ENCODE measurements around the gene ADCY9.
"Not testable (repeated sequence)": the region's sequence is repeated elsewhere in the genome, so short reads cannot be mapped to it uniquely, and the experiment has no call there.

The ADCY9 gene

DNA sequence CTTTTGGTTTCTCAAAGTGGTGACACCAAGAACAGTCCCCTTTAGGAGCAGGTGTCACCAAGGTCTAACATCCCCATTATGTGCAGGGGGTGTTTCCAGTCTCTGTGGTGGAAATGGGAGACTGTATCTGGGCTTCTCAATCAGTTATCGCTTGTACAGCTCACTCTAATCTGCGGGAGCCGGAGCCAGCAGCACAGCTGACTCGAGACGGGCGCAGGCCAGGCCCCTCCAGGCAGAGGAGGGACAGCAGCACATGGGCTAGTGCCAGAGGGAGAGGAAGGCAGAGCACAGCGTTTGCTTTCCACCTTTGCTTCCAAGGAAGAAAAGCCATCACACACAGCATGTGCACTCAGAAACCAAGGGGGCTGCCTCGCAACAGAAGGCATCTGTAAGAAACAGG is 144.5 kb downstream of the ADCY9 start:
- peak; percentile 44 for DNase-seq (ENCODE audit: low read depth)

DNA sequence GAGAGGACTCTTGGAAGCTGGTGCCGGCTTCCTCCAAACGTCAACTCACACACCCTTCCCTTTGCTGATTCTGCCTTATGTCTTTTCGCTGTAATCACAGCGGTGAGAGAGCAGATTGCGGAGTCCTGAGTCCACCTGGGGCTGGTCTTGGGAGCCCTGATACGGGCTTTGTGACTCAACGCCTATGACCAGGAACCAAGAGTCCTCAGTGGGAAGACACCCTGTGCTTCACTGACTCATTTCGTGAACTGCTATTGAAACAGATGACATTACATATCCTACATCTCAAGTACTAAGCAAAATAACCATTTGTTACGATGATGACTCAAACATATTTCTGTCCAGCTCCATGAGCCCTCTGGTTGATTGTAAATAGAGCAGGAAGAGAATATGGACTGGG is 145.0 kb downstream of the ADCY9 start:
- peak; percentile 93 for DNase-seq (ENCODE audit: low read depth)

DNA sequence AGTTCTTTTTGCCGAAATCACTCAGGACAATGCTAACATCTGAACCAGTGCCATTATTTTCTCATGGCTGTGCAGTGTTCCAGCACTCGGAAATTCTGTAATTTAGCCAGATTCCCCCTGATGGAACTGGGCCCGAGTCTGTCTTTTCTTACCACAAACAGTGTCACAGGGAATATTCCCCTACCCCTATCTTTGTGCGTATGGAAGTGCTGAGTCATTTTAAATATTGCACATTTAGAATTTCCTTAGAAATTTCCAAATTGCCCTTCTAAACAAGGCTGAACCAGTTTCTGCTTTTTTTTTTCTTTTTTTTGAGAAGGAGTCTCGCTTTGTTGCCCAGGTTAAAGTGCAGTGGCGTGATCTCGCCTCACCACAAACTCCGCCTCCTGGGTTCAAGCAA is 147.7 kb downstream of the ADCY9 start:
- DNase-seq (ENCODE audit: low read depth): no peak

DNA sequence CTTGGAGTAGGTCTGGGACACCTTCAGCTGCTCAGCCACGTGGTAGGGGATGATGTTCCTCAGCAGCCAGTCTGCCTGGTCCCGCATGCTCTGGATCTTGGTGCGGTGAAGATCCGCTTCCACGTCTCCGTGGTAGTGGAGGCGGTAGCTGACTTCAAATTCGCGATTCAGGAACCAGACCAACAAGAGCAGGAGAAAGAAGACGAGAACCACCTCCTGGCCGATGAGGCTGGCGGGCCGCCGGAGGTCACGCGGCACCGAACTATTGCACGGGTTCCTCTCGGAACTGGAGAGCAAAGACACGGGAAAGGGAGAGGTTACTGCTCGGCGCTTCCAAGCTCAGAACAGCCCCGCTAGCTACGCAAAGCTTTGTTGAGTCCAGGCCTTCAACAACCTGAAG is 149.6 kb downstream of the ADCY9 start:
- no peak for DNase-seq (ENCODE audit: low read depth)

DNA sequence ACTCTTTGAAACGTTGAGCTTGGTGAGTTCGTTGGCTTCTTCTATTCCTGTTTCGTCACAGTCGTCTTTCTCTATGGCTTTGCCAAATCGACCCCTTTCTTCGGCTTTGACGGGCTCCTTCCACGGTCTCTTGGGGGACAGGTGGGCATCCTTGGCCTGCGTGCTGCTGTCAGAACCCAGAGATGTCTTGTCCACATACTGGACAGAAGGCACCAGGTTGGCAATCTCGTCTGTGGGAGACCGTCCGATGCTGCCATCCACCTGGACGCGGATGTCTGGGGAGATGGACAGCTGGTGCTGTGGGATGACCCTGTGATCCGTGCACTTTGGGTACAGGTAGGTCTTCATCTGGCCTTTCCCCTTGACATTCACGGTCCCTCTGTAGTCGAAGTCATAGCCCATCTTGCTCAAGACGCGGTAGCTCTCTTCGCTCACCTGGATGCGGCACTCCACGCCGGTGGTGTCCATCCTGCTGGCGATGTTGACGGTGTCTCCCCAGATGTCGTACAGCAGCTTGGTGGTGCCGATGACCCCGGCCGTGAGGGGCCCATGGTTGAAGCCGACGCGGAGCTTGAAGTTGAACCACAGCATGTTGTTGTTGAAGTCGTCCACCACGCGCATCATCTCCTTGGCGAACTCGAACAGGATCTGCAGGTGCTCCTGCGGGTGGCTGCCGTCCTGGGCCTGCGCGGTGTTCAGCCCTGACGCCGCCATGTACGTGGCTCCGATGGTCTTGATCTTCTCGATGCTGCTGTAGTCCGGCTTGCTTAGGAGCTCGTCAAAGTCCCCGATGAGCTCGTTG is 150.3 kb downstream of the ADCY9 start:
- DNase-seq (ENCODE audit: low read depth): no peak

DNA sequence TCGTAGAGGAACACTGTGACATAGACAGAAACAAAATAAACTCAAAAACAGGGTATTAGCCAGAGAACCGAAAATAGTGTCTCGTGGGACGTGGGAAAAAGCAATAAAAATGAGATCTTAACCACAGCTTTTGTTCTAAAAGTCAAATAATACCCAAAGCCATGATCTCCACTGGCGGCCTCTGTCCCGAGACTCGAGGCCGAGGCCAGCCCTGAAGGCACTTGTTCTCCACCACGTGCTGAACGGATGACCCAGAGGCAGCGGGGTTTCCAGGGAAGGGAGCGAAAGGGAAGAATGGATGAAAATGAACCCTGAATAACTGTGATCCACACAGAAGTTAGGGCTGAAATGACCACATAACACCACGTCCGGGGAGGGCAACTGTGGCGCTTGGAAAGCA is 150.9 kb downstream of the ADCY9 start:
- DNase-seq (ENCODE audit: low read depth): no peak

DNA sequence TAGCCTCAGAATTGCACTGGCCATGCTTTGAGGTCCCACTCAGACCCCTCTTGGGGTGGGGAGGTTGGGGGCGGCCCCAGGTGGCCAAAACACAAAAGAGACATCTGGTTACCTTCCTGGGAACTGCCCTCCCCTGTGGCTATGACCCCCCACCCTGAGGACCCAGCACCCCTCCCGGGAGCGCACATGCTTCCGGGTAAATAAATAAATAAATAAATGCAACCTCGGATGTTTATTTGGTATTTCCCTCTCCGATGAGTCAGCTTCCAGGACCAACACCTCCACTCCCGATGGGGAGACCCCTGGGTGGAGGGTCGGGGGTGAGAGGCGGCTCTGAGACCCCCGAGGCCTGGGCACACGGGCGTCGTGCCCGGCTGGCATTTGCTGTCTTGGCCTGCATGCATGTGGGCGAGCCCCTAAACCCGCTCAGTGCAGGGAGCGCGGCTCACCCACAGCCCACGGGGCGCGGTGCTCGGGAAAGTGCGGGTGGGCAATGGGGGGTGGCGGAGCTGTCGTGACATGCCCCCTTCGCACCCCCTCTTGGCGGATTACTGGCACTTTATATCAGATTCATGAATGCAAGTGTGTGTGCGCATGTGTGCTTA is 151.5 kb downstream of the ADCY9 start:
- no peak for DNase-seq (ENCODE audit: low read depth)

DNA sequence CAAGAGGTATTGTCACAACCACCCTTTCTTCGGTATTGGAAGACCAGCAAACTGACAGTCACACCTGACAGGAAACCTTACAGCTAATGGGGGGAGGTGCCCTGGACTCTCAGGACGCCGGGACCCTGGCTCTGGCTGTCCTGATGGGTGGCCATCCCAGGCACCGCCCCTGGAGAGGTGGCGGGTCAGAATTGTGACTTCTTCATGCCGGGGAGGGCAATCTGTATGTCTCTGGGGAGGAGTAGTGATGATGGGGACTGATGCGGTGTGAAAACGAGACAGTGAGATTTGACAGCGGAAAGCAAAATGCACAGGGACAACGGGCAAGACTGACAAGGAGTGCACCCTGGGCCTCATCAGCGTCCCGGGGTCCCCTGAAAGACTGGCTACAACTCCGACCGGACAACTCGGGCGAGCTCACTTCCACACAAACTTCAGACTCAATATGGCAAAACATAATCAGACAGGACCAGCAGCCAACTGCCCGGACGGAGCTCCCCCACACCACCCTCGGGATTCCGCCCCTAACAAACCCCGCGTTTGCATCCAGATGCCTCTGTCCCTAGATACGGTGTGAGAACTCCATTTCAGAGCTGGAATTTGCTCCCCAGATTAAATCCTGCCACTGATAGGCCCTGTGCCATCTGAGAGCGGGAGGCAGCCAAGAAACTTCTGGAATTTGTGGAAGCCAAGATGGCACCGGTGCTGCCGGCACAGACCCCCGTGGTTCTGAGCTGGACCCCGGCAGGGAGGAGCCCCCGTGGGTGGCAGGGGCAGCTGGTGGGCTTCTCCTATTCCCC is 152.2 kb downstream of the ADCY9 start:
- DNase-seq (ENCODE audit: low read depth): no peak

DNA sequence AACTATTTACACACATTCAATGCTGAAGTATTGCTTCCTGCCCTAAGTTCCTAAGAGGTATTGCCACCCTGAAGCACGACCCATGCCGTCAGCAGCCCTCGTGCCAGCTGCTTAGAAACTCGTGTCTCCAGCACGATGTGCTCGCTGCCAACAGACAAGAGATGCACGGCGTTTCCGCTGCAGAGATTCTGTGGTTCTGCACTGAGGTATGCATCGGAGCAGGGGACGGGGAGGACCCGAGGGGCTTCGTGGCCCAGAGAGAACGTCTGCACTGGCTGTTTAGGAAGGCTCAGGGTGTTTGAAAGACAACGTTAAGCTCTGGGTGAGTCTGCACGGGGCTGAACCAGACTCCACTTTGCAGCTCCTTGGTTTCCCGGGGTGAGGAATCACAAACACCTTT is 153.0 kb downstream of the ADCY9 start:
- DNase-seq (ENCODE audit: low read depth): no peak

DNA sequence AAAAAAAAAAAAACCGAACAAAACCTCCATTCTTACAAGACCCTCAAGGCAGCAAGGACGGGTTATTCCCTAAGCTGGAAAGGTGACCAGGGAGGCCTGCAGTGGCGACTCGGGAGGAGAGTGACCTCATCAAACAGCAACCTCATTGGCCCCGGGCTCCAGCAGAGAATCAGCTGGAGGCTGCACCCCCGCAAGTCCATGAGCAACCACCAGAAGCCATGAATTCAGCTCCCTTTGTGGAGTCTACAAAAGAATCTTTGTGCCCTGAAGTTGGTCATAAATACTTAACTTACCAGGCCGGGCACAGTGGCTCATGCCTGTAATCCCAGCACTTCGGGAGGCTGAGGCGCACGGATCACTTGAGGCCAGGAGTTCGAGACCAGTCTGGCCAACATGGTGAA is 154.8 kb downstream of the ADCY9 start:
- DNase-seq (ENCODE audit: low read depth): no peak

DNA sequence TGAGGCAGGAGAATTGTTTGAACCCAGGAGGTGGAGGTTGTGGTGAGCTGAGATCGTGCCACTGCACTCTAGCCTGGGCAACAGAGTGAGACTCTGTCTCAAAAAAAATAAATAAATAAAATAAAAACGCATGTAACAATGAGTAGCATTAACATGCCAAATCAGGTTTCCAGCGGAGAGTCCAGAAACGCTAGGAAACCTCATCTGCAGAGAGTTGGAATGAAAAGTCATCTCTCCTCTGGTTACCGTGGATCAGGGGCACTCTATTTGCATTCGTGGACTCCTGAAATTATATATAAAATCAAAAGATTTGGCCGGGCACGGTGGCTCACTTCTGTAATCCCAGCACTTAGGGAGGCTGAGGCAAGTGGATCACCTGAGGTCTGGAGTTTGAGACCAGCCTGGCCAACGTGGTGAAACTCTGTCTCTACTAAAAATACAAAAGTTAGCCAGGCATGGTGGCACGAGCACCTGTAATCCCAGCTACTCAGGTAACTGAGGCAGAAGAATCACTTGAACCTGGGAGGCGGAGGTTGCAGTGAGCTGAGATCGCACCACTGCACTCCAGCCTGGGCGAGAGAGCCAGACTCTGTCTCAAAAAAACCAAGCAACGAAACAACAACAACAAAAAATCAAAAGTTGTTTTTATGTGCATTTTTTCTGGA is 156.2 kb downstream of the ADCY9 start:
- not testable (repeated sequence) for DNase-seq (ENCODE audit: low read depth)

DNA sequence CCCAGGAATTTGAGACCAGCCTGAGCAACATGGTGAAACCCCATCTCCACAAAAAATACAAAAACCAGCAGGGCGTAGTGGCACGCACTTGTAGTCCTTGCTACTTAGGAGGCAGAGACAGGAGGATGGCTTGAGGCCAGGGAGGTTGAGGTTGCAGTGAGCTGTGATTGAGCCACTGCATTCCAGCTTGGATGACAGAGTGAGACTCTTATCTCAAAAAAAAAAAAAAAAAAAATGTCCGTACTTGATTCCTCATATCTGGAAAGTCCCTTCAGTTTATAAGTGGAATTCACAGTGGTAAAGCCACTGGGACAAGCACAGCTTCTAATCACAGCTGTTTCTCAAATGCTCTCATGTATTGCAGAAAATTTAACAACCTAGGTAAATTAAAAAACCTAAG is 157.1 kb downstream of the ADCY9 start:
- DNase-seq (ENCODE audit: low read depth): peak; percentile 76

DNA sequence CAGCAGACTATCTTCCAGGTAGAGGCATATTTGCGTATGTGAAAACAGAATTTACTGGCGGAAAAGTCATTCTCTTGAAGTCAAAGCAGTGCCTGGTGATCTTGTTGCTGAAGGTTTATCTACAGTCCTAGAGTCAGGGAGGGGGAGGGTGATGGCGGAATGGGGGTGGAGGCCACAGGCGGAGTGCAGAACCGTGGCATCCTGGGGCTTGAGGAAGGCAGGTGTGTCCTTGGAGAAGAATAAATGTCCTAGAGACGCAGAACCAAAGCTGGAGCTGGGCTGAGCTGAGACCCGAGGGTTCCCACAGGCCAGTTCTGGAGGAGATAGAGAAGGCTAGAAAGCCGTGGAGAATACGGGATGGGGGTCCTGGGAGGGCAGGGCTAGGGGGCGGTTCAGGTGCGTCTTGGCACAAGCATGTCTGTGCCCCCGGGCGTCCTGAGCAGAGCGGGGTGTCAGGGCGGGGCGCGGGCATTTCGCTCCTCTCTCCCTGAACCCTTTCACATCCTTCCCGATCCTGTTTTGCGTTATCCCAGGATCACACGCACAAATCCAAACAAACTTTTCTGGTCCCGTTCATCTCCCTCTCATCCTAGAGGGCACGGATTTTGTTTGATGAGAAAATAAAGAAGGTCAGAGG is 158.8 kb downstream of the ADCY9 start:
- no peak for DNase-seq (ENCODE audit: low read depth)

DNA sequence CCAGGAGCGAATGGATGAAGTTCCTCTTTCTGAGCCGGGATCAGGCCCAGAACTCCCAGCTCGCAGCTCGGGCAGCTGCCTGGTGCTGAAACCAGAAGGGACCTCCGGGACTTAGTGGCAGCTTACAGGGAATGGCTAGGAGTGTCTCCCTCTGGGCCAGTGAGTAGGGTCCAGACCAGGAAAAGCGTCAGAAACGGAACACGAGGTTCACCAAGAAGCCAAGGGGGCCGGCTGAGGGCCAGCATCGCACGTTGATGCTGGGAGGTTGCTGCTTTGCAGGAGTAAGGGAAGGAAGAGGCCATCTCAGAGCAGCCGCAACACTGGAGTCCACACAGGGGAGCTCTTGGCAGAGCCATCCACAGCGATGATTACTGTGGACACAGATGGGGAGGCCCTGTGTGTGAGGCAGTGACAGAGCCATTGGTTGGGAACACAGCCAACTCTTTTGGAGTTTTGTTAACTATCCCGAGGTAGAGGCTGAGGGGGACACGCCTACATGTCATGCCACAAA is 161.8 kb downstream of the ADCY9 start:
- DNase-seq (ENCODE audit: low read depth): no peak

DNA sequence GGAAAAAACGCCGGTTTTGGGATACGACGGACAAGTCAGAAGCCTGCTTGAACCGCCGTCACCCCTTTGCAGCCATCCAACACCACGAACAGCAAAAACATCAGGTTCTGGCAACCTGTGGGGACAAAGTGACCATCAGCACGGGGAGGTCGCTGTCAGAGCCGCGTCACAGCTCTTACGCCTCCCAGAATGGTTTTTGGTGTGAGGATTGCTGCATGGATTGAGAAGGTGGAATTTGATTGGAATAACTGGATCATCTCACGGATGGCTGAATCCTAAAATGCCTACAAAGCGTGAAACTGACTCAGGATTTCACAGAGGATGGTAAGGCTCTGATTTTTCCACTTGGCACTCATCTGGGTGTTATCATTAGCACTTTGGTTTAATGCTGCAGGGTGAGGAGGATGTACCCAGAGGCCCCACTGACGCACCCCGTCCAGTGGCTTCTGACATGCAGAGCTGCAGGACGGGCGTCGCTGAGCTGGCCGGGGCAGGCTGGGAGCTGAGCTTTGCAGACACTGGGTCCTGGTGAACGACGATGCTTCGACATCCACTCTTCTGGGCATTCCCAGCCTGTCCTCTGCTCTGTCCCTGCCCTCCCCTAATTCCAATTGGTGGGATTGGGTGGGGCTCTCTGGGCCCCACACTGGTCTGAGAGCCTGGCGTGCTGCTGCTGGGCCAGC is 162.4 kb downstream of the ADCY9 start:
- no peak for DNase-seq (ENCODE audit: low read depth)

DNA sequence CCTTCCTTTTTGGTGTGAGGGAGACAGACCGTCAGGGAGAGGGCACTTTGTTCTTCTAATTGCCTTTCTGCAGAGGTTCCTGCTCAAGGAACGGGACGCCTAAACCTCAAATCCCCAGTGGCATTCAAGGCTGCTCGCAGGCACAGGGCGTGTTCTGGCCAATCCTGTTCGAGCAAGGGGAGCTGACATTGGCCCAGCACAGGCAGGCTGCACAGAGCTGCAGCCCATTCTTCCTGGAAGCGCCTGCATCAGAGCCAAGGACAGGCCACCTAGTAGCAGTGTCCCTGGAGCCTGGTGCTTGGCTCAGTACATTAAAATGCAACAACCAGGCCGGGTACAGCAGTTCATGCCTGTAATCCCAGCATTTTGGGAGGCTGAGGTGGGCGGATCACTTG is 163.5 kb downstream of the ADCY9 start:
- peak; percentile 15 for DNase-seq (ENCODE audit: low read depth)

DNA sequence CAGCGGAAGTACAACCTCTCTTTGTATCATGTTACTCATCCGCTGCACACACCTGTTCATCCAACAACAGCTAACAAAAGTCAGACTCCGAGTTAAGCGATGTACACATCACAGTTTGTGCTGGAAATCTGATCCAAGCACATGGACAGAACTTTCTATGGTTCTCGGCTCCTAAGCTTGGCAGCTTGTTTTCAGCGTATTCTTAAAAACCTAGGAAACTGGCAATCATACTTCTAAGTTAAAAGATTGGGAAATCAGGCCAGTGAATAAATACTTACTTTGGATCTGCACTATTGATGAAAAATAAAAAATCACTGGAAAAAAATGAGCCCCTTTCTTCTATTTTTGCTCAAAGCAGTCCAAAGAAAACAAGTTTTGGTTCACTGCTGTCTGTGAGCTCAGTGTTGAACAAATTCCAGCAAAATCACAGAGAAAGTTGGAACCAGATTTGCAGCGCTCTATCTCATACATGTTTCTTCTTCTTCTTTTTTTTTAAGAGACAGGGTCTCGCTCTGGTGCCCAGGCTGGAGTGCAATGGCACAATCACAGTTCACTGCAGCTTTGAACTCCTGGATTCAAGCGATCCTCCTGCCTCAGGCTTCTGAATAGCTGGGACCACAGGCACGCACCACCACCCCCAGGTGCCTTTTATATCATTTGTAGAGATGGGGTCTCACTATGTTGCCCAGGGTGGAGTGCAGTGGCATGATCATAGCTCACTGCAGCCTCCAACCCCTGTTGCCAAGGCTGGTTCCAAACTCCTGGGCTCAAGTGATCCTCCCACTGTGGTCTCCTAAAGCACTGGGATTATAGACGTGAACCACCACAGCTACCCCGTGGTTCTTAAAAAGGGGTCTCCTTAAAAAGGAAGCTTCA is 164.1 kb downstream of the ADCY9 start:
- DNase-seq (ENCODE audit: low read depth): no peak

DNA sequence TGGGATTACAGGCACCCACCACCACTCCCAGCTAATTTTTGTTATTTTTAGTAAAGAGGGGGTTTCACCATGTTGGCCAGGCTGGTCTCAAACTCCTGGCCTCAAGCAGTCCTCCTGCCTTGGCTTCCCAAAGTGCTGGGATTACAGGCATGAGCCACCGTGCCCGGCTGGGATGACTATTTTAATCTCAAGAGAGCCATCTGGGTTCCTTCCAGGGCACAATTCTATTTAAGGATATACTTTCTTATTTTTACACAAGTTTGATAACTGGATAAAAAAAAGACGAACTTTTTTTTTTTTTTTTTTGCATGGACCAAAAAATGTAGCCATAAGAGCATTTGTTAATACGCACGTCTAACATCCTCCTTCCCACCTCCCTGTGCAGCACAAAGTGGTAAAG is 164.9 kb downstream of the ADCY9 start:
- DNase-seq (ENCODE audit: low read depth): not testable (repeated sequence)

DNA sequence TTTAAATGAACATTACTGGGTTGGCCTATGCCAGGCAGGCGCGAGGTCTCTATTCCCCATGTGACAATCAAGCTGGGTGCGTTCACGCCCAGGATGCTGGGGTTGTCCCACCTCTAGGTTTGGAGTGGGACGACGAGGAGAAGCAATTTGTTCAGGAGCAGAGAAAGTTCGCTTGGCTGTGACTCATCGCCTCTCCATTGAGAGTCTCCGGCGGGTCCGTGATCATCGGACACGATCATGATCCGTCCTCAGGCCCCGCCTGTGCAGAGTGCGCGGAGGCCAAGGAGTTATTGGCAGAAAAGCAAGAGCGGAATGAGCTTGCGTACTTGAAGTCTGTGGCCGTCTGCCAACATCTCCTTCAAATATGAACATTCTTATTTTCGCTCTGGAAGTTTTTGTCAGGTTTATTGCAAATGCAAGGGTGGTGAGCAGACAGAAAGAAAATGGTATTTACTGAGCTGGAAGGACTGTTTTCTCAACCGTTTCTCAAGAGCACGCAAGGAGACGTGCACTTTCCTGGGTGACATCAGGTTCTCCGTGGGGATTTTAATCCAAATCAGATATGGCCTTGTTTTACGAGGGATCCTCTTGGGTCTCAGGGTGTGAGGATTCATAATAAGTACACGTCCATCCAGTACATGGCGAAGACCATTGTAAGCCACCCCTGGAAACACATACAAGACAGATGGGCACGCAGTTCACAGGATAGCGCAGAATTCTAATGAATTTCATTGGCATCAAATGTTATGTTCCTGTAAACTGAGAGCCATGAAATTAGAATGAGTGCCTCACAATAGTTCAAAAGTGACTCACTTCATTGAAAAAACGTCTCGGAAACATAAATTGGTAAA is 165.7 kb downstream of the ADCY9 start:
- peak; percentile 94 for DNase-seq (ENCODE audit: low read depth)
